Forelimb muscle (tissue), 1 donor: ENCODE measurements around the gene LIX1. TPM values are rescaled to one million over a fixed set of nuclear protein-coding genes. Genes with fewer than 3 reads are reported as not detected.
"Not testable (repeated sequence)": the region's sequence is repeated elsewhere in the genome, so short reads cannot be mapped to it uniquely, and the experiment has no call there.

ENCODE experiments used
- DNase-seq: peaks from one replicate; pipeline ENCODE4 v3.0.0-alpha.2; 2013; ENCODE audit warnings: low read depth
- polyA plus RNA-seq: library from polyadenylated mRNA; unstranded; fragments of 120-200 nt; gene quantifications from one replicate; pipeline ENCODE4 v1.2.1, GENCODE V29; 2013; ENCODE audit not compliant: insufficient read length

Gene LIX1
- polyA plus RNA-seq, 1 donor = 4.2 TPM

- DNase-seq = no peak
Observed at GRCh38 chr5:97141539-97141938, 872 bp downstream of the LIX1 start.

GRCh38 chr5:97141031-97141430 lies 1.4 kb downstream of the LIX1 start:
- no peak for DNase-seq

- DNase-seq = not testable (repeated sequence)
Observed at GRCh38 chr5:97140250-97140649, 2.2 kb downstream of the LIX1 start.

- DNase-seq = no peak
Observed at GRCh38 chr5:97136475-97136874, 5.9 kb downstream of the LIX1 start.

- DNase-seq = no peak
Observed at GRCh38 chr5:97135868-97136267, 6.5 kb downstream of the LIX1 start.

- no peak for DNase-seq
Observed at GRCh38 chr5:97134634-97135033, 7.8 kb downstream of the LIX1 start.

- no peak for DNase-seq
Observed at GRCh38 chr5:97133101-97133500, 9.3 kb downstream of the LIX1 start.

- no peak for DNase-seq
Observed at GRCh38 chr5:97131921-97132320, 10.5 kb downstream of the LIX1 start.

- no peak for DNase-seq
Observed at GRCh38 chr5:97131139-97131710, 11.2 kb downstream of the LIX1 start.

GRCh38 chr5:97127727-97128126 lies 14.7 kb downstream of the LIX1 start:
- no peak for DNase-seq

GRCh38 chr5:97125125-97125683 lies 17.2 kb downstream of the LIX1 start:
- DNase-seq = no peak

- DNase-seq = no peak
Observed at GRCh38 chr5:97124335-97124734, 18.1 kb downstream of the LIX1 start.

- no peak for DNase-seq
Observed at GRCh38 chr5:97121848-97122247, 20.6 kb downstream of the LIX1 start.

GRCh38 chr5:97120195-97120594 lies 22.2 kb downstream of the LIX1 start:
- no peak for DNase-seq

GRCh38 chr5:97119007-97119390 lies 23.4 kb downstream of the LIX1 start:
- DNase-seq = no peak

GRCh38 chr5:97118261-97119006 lies 24.0 kb downstream of the LIX1 start:
- no peak for DNase-seq

GRCh38 chr5:97115932-97116331 lies 26.5 kb downstream of the LIX1 start:
- DNase-seq = no peak

- DNase-seq = no peak
Observed at GRCh38 chr5:97112230-97112629, 30.2 kb downstream of the LIX1 start.

- no peak for DNase-seq
Observed at GRCh38 chr5:97111616-97112015, 30.8 kb downstream of the LIX1 start.

- DNase-seq = no peak
Observed at GRCh38 chr5:97111004-97111403, 31.4 kb downstream of the LIX1 start.

GRCh38 chr5:97107318-97107717 lies 35.1 kb downstream of the LIX1 start:
- DNase-seq = no peak

- DNase-seq = no peak
Observed at GRCh38 chr5:97106216-97106581, 36.2 kb downstream of the LIX1 start.

GRCh38 chr5:97105501-97106215 lies 36.8 kb downstream of the LIX1 start:
- DNase-seq = no peak
